HEK293 (cell line): ENCODE measurements around the gene ITGB5.
"Not testable (repeated sequence)": the region's sequence is repeated elsewhere in the genome, so short reads cannot be mapped to it uniquely, and the experiment has no call there.

Source experiments
- CTCF ChIA-PET: fragments of 350-600 bp; formaldehyde crosslinking; extraction: SDS; loops from one replicate; lab custom pipeline; 2021; ENCODE audit warnings: antibody characterized with exemption; lab: Yijun Ruan, JAX
- POLR2A ChIA-PET: fragments of 300-600 bp; formaldehyde crosslinking; extraction: SDS; loops from one replicate; lab custom pipeline; 2020; ENCODE audit warnings: antibody characterized with exemption, inconsistent platforms; lab: Yijun Ruan, JAX
- H3K27ac ChIP-seq: fragments of 200-500 bp; sonication (Bioruptor generic); 2 replicates; pipeline ENCODE4 v1.5.1; 2014; ENCODE audit warnings: low read depth, low read length, control low read depth, inconsistent platforms; ENCODE audit errors: extremely low read depth
- H3K36me3 ChIP-seq, 2 experiments: fragments of 200-500 bp in 1 of 2; sonication (Bioruptor generic) in 1 of 2; 1 replicate in 1 of 2; 2 replicates in 1 of 2; pipeline ENCODE4 v1.5.1; 2014 to 2017; ENCODE audit warnings: inconsistent platforms in 2 of 2, low read length in 2 of 2; ENCODE audit not compliant: control insufficient read depth in 2 of 2, insufficient read depth in 1 of 2
- H3K4me1 ChIP-seq: fragments of 200-500 bp; sonication (Bioruptor generic); 2 replicates; pipeline ENCODE4 v1.5.1; 2014; ENCODE audit warnings: mild to moderate bottlenecking, low read length, inconsistent platforms; ENCODE audit not compliant: control insufficient read depth, insufficient read depth
- H3K4me3 ChIP-seq: 2 replicates; pipeline ENCODE4 v1.5.1; 2011; ENCODE audit warnings: low read depth, mild to moderate bottlenecking, control low read depth, low read length, moderate library complexity
- H3K9me3 ChIP-seq: fragments of 200-500 bp; sonication (Bioruptor generic); 2 replicates; pipeline ENCODE4 v1.5.1; 2014; ENCODE audit warnings: low read depth, low read length, inconsistent platforms; ENCODE audit not compliant: control insufficient read depth, insufficient read depth
- GLIS1 ChIP-seq: fragments of 450-650 bp; formaldehyde crosslinking; IDR thresholded peaks from 2 replicates; pipeline ENCODE4 v1.5.1; 2016; ENCODE audit warnings: missing biosample characterization, missing genetic modification characterization
- MYNN ChIP-seq: fragments of 450-650 bp; formaldehyde crosslinking; IDR thresholded peaks from 2 replicates; pipeline ENCODE4 v1.5.1; 2016; ENCODE audit warnings: missing biosample characterization, missing genetic modification characterization, borderline replicate concordance
- SCRT2 ChIP-seq: fragments of 450-650 bp; formaldehyde crosslinking; IDR thresholded peaks from 2 replicates; pipeline ENCODE4 v1.5.1; 2016; ENCODE audit warnings: missing biosample characterization, missing genetic modification characterization
- SP7 ChIP-seq: fragments of 450-650 bp; formaldehyde crosslinking; IDR thresholded peaks from 2 replicates; pipeline ENCODE4 v1.5.1; 2016; ENCODE audit warnings: missing biosample characterization, missing genetic modification characterization
- TRIM28 ChIP-seq: IDR thresholded peaks from 2 replicates; pipeline ENCODE4 v1.6.1; 2011; ENCODE audit warnings: low read length, control low read depth, borderline replicate concordance
- ZFP37 ChIP-seq: fragments of 450-650 bp; formaldehyde crosslinking; IDR thresholded peaks from 2 replicates; pipeline ENCODE4 v1.5.1; 2016; ENCODE audit warnings: missing biosample characterization, missing genetic modification characterization
- ZNF138 ChIP-seq: fragments of 450-650 bp; formaldehyde crosslinking; IDR thresholded peaks from 2 replicates; pipeline ENCODE4 v1.5.1; 2016; ENCODE audit warnings: missing biosample characterization, missing genetic modification characterization, borderline replicate concordance
- ZNF16 ChIP-seq: fragments of 450-650 bp; formaldehyde crosslinking; IDR thresholded peaks from 2 replicates; pipeline ENCODE4 v1.5.1; 2016; ENCODE audit warnings: low read depth, missing biosample characterization, missing genetic modification characterization
- ZNF211 ChIP-seq: fragments of 450-650 bp; formaldehyde crosslinking; IDR thresholded peaks from 2 replicates; pipeline ENCODE4 v1.5.1; 2016; ENCODE audit warnings: low read depth, missing biosample characterization, missing genetic modification characterization
- ZNF23 ChIP-seq: fragments of 450-650 bp; formaldehyde crosslinking; IDR thresholded peaks from 2 replicates; pipeline ENCODE4 v1.5.1; 2016; ENCODE audit warnings: missing biosample characterization, missing genetic modification characterization, borderline replicate concordance
- ZNF776 ChIP-seq: fragments of 450-650 bp; formaldehyde crosslinking; IDR thresholded peaks from 2 replicates; pipeline ENCODE4 v1.5.0; 2017; ENCODE audit warnings: missing biosample characterization, missing genetic modification characterization, borderline replicate concordance
- ZNF777 ChIP-seq: fragments of 450-650 bp; formaldehyde crosslinking; IDR thresholded peaks from 2 replicates; pipeline ENCODE4 v1.5.1; 2017; ENCODE audit warnings: missing biosample characterization, missing genetic modification characterization, borderline replicate concordance
- TF ChIP-seq, protein P1 (sequence below): fragments of 450-650 bp; formaldehyde crosslinking; IDR thresholded peaks from 2 replicates; pipeline ENCODE4 v1.5.1; 2016; ENCODE audit warnings: missing biosample characterization, missing genetic modification characterization
- TF ChIP-seq, protein P2 (sequence below): fragments of 450-650 bp; formaldehyde crosslinking; conservative IDR thresholded peaks from 2 replicates; pipeline ENCODE4 v1.5.1; 2016; ENCODE audit warnings: low read depth, missing biosample characterization, missing genetic modification characterization
- TF ChIP-seq, protein P3 (sequence below): fragments of 450-650 bp; formaldehyde crosslinking; IDR thresholded peaks from 2 replicates; pipeline ENCODE4 v1.5.1; 2016; ENCODE audit warnings: missing biosample characterization, missing genetic modification characterization
- TF ChIP-seq, protein P4 (sequence below): fragments of 450-650 bp; formaldehyde crosslinking; IDR thresholded peaks from 2 replicates; pipeline ENCODE4; 2016; ENCODE audit warnings: missing biosample characterization, missing genetic modification characterization

The ITGB5 gene

DNA sequence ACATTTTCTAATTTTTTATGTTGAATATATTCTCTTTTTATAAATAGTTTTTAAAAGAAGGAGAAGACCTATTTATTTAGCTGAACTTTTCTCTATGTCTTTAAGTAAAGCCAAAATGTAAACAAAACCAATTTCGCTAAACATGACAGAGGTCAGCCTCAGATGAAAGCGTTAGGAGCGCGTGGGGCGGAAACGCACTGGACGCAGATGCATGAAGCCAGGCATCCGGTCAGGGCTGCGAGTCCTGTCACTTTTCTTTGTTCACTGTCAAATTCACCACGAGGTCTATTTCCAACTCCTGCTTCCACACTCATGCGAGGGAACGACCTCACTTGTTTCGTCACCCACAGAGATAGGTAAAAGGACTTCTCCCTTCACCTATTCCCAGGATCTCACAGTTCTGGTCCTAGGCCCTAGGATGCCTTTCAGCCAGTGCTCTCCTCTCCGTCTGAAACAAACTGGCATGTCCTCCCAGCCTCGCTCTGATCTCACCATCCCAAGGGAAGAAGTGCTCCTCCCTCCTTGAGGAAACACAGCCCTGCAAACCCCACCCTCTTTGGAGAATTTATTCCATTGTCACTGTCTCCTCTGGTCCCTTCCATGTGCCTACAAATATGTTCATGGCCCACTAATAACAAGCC lies 57.9 kb downstream of the ITGB5 start (continued):
- TF ChIP-seq ZNF211 (tag by site-specific recombination) = no peak

DNA sequence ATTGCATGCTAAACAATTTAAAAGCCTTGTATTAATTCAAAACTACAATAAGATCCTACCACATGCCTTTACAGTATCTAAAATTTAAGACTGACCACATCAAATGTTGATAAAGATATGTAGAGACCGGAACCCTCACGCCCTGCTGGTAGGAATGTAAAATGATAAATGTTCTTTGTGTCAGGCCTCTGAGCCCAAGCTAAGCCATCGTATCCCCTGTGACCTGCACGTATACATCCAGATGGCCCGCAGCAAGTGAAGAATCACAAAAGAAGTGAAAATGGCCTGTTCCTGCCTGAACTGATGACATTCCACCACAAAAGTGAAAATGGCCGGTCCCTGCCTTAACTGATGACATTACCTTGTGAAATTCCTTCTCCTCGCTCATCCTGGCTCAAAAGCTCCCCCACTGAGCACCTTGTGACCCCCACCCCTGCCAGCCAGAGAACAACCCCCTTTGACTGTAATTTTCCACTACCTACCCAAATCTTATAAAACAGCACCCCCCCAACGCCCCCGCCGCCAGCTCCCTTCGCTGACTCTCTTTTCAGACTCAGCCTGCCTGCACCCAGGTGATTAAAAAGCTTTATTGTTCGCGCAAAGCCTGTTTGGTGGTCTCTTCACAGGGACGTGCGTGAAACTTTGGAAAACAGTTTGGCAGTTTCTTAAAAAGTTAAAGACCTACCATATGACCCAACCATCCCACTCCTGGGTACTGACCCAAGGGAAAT lies 59.5 kb downstream of the ITGB5 start:
- CTCF ChIA-PET = interaction anchor here (0.6 to 2.5 kb wide), 15 partner anchors 8 to 74 kb away, joined by 3 to 10 read pairs (median 3); no protein-coding TSS in a partner anchor
- H3K36me3 ChIP-seq = peaks cover 0 to 21% of the 10 kb centered on the region in 2 experiments; a peak in 1 of 3 replicates
- H3K4me3 ChIP-seq, H3K4me1 ChIP-seq, POLR2A ChIA-PET, H3K9me3 ChIP-seq, H3K27ac ChIP-seq: not testable (repeated sequence)

DNA sequence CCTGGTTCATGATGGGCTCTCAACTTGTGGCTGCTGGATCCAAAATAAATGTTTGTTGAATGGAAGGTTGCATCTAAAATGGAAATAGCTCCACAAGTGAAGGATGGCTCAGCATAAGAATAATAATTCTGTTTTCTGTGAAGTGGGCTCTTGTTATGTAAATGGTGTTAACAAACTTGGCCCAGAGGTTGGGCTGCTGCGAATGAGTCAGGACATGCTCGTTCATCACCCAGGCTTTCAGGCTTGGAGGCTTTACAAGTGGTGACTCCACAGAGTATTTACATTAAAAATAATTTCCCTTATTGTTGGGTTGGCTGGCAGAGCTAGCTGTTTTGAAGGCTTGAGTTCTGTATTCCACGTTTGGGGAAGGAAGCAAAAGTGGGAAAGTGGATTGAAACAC lies 60.5 kb downstream of the ITGB5 start:
- ChIA-PET CTCF (interaction anchor here (0.8 to 2.5 kb wide), 7 partner anchors 8 to 75 kb away, joined by 3 to 10 read pairs (median 4); no protein-coding TSS in a partner anchor), POLR2A (interaction anchor here (0.6 kb wide), 1 partner anchor 95 kb away, joined by 5 read pairs; no protein-coding TSS in a partner anchor)
- H3K36me3 ChIP-seq = peaks cover 0 to 14% of the 10 kb centered on the region in 2 experiments; a peak in 1 of 3 replicates
- no peak overlapping the region for H3K27ac ChIP-seq
- no peaks in the 10 kb centered on the region for H3K9me3 ChIP-seq
- TF ChIP-seq, protein P1, sequence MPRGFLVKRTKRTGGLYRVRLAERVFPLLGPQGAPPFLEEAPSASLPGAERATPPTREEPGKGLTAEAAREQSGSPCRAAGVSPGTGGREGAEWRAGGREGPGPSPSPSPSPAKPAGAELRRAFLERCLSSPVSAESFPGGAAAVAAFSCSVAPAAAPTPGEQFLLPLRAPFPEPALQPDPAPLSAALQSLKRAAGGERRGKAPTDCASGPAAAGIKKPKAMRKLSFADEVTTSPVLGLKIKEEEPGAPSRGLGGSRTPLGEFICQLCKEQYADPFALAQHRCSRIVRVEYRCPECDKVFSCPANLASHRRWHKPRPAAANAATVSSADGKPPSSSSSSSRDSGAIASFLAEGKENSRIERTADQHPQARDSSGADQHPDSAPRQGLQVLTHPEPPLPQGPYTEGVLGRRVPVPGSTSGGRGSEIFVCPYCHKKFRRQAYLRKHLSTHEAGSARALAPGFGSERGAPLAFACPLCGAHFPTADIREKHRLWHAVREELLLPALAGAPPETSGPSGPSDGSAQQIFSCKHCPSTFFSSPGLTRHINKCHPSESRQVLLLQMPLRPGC (tag by site-specific recombination) = no peak
- no peak for TF ChIP-seq ZNF23 (tag by site-specific recombination)
- TF ChIP-seq TRIM28 = no peak
- TF ChIP-seq, protein P2, sequence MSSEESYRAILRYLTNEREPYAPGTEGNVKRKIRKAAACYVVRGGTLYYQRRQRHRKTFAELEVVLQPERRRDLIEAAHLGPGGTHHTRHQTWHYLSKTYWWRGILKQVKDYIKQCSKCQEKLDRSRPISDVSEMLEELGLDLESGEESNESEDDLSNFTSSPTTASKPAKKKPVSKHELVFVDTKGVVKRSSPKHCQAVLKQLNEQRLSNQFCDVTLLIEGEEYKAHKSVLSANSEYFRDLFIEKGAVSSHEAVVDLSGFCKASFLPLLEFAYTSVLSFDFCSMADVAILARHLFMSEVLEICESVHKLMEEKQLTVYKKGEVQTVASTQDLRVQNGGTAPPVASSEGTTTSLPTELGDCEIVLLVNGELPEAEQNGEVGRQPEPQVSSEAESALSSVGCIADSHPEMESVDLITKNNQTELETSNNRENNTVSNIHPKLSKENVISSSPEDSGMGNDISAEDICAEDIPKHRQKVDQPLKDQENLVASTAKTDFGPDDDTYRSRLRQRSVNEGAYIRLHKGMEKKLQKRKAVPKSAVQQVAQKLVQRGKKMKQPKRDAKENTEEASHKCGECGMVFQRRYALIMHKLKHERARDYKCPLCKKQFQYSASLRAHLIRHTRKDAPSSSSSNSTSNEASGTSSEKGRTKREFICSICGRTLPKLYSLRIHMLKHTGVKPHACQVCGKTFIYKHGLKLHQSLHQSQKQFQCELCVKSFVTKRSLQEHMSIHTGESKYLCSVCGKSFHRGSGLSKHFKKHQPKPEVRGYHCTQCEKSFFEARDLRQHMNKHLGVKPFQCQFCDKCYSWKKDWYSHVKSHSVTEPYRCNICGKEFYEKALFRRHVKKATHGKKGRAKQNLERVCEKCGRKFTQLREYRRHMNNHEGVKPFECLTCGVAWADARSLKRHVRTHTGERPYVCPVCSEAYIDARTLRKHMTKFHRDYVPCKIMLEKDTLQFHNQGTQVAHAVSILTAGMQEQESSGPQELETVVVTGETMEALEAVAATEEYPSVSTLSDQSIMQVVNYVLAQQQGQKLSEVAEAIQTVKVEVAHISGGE (tag by site-specific recombination) = no peak
- H3K4me3 ChIP-seq = no peak overlapping the region
- 0 out of 2 replicates have a peak, but pooled peaks cover 2% of the 10 kb centered on the region for H3K4me1 ChIP-seq

DNA sequence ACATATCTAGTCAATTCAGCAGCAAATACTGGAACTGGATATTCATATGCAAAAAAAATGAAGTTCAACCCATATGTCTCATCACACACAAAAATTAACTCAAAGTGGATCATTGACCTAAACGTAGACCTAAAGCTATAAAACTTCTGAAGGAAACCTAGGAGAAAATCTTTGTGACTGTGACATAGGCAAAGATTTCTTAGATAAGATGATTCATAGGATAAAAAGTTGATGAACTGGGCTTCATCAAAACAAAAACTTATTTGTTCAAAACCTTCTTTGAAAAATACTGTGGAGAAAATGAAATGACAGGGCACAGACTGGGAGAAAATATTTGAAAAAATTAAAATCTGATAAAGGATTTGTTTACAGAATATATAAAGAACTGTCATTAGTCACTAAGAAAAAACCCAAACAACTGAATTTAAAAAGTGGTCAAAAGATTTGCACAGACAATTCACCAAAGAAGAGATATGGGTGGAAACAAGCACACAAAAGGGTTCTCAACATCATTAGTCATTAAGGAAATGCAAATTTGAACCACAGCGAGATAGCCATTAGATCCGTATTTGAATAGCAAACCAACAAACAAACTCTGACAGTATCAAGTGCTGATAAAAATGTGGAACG lies 62.8 kb downstream of the ITGB5 start:
- ChIA-PET POLR2A (no interaction called here), CTCF (interaction anchor here (0.6 to 1.2 kb wide), 2 partner anchors 62 to 103 kb away, joined by 3 read pairs; no protein-coding TSS in a partner anchor)
- Histone ChIP-seq H3K36me3 (peaks cover 0 to 8% of the 10 kb centered on the region in 2 experiments; a peak in 1 of 3 replicates), H3K9me3 (no peaks in the 10 kb centered on the region), H3K4me1 (0 out of 2 replicates have a peak, but pooled peaks cover 2% of the 10 kb centered on the region), H3K4me3 (no peak overlapping the region), H3K27ac (no peak overlapping the region)
- TF ChIP-seq MYNN (tag by site-specific recombination) (no peak), ZNF16 (tag by site-specific recombination) (no peak), ZNF776 (no peak), SCRT2 (tag by site-specific recombination) (no peak), SP7 (no peak), ZNF777 (tag by site-specific recombination) (no peak), ZNF138 (tag by site-specific recombination) (no peak), ZFP37 (tag by site-specific recombination) (no peak), GLIS1 (tag by site-specific recombination) (no peak)
- TF ChIP-seq, protein P3, sequence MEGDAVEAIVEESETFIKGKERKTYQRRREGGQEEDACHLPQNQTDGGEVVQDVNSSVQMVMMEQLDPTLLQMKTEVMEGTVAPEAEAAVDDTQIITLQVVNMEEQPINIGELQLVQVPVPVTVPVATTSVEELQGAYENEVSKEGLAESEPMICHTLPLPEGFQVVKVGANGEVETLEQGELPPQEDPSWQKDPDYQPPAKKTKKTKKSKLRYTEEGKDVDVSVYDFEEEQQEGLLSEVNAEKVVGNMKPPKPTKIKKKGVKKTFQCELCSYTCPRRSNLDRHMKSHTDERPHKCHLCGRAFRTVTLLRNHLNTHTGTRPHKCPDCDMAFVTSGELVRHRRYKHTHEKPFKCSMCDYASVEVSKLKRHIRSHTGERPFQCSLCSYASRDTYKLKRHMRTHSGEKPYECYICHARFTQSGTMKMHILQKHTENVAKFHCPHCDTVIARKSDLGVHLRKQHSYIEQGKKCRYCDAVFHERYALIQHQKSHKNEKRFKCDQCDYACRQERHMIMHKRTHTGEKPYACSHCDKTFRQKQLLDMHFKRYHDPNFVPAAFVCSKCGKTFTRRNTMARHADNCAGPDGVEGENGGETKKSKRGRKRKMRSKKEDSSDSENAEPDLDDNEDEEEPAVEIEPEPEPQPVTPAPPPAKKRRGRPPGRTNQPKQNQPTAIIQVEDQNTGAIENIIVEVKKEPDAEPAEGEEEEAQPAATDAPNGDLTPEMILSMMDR (tag by site-specific recombination) = no peak
- TF ChIP-seq, protein P4, sequence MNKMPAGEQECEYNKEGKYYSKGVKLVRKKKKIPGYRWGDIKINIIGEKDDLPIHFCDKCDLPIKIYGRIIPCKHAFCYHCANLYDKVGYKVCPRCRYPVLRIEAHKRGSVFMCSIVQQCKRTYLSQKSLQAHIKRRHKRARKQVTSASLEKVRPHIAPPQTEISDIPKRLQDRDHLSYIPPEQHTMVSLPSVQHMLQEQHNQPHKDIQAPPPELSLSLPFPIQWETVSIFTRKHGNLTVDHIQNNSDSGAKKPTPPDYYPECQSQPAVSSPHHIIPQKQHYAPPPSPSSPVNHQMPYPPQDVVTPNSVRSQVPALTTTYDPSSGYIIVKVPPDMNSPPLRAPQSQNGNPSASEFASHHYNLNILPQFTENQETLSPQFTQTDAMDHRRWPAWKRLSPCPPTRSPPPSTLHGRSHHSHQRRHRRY = no peak
